AG04450 (cell line): ENCODE measurements around the gene C2CD4C. TPM values are rescaled to one million over a fixed set of nuclear protein-coding genes. Genes with fewer than 3 reads are reported as not detected.
"Not testable (repeated sequence)": the region's sequence is repeated elsewhere in the genome, so short reads cannot be mapped to it uniquely, and the experiment has no call there.

Experiments
- CTCF ChIA-PET: fragments of 300-600, 350-600 bp; formaldehyde crosslinking; extraction: SDS; loops from one replicate; lab custom pipeline; 2022; ENCODE audit warnings: antibody characterized with exemption, inconsistent platforms; lab: Charles Lee
- POLR2A ChIA-PET: fragments of 350-600 bp; formaldehyde crosslinking; extraction: SDS; loops from one replicate; lab custom pipeline; 2021; ENCODE audit warnings: antibody characterized with exemption, inconsistent platforms; lab: Yijun Ruan, JAX
- DNase-seq: peaks from one replicate; pipeline ENCODE4 v3.0.0-alpha.2; 2011; ENCODE audit warnings: low read depth, low spot score
- H3K27ac ChIP-seq: one replicate; pipeline ENCODE4 v1.5.1; 2012; ENCODE audit warnings: low read depth, low read length, control low read depth
- H3K27me3 ChIP-seq: one replicate; pipeline ENCODE4 v1.6.0; 2012; ENCODE audit warnings: low read length; ENCODE audit not compliant: control insufficient read depth, insufficient read depth
- H3K4me3 ChIP-seq: 2 replicates; pipeline ENCODE4 v1.5.1; 2011; ENCODE audit warnings: mild to moderate bottlenecking, low read depth, low read length, control low read depth
- H3K9me3 ChIP-seq: 2 replicates; pipeline ENCODE4 v1.5.1; 2012; ENCODE audit warnings: low read length; ENCODE audit not compliant: control insufficient read depth, insufficient read depth
- CTCF ChIP-seq: IDR thresholded peaks from 2 replicates; pipeline ENCODE4 v1.5.1; 2011; ENCODE audit warnings: low read depth, low read length, control low read depth, inconsistent platforms
- polyA plus RNA-seq: library from polyadenylated mRNA; depleted of rRNA; stranded (reverse); fragments of >200 nt; gene quantifications from 2 replicates; pipeline ENCODE4 v1.2.3, GENCODE V29; 2011

Gene C2CD4C
- polyA plus RNA-seq, 1 experiment, result 0.05 TPM

- no peak for DNase-seq
- ChIA-PET CTCF (no interaction called here), POLR2A (no interaction called here)
- no peak overlapping the region for H3K27ac ChIP-seq
- H3K4me3 ChIP-seq, result no peak overlapping the region
- H3K27me3 ChIP-seq, result peaks cover 2% of the 10 kb centered on the region
- H3K9me3 ChIP-seq, result peaks cover 59% of the 10 kb centered on the region
- TF ChIP-seq CTCF, result no peak
Observed at GRCh38 chr19:434152-434960, 25.4 kb upstream of the C2CD4C start.

GRCh38 chr19:430701-431100, 21.8 kb upstream of the C2CD4C start:
- CTCF ChIA-PET, result no interaction called here
- Histone ChIP-seq H3K27ac (no peak overlapping the region), H3K27me3 (no peaks in the 10 kb centered on the region), H3K4me3 (no peak overlapping the region), H3K9me3 (peaks cover 50% of the 10 kb centered on the region)
- TF ChIP-seq CTCF, result no peak
- no peak for DNase-seq
- POLR2A ChIA-PET, result no interaction called here

- Histone ChIP-seq H3K4me3 (no peak overlapping the region), H3K9me3 (peaks cover 47% of the 10 kb centered on the region), H3K27me3 (no peaks in the 10 kb centered on the region), H3K27ac (no peak overlapping the region)
- no peak for TF ChIP-seq CTCF
- CTCF ChIA-PET, result no interaction called here
- POLR2A ChIA-PET, result no interaction called here
- DNase-seq, result no peak
Observed at GRCh38 chr19:428149-428548, 19.2 kb upstream of the C2CD4C start.

- H3K27ac ChIP-seq, H3K27me3 ChIP-seq, H3K4me3 ChIP-seq, CTCF ChIA-PET, DNase-seq, POLR2A ChIA-PET: not testable (repeated sequence)
- H3K9me3 ChIP-seq, result peaks cover 47% of the 10 kb centered on the region
Observed at GRCh38 chr19:427675-428074, 18.7 kb upstream of the C2CD4C start.

- CTCF ChIA-PET, result no interaction called here
- POLR2A ChIA-PET, result no interaction called here
- DNase-seq, result no peak
- Histone ChIP-seq H3K27me3 (no peaks in the 10 kb centered on the region), H3K27ac (no peak overlapping the region), H3K4me3 (no peak overlapping the region), H3K9me3 (peaks cover 54% of the 10 kb centered on the region)
- no peak for TF ChIP-seq CTCF
Observed at GRCh38 chr19:426725-427445, 17.9 kb upstream of the C2CD4C start.
